ENCODE results near the gene LUZP2.

The LUZP2 gene

DNA sequence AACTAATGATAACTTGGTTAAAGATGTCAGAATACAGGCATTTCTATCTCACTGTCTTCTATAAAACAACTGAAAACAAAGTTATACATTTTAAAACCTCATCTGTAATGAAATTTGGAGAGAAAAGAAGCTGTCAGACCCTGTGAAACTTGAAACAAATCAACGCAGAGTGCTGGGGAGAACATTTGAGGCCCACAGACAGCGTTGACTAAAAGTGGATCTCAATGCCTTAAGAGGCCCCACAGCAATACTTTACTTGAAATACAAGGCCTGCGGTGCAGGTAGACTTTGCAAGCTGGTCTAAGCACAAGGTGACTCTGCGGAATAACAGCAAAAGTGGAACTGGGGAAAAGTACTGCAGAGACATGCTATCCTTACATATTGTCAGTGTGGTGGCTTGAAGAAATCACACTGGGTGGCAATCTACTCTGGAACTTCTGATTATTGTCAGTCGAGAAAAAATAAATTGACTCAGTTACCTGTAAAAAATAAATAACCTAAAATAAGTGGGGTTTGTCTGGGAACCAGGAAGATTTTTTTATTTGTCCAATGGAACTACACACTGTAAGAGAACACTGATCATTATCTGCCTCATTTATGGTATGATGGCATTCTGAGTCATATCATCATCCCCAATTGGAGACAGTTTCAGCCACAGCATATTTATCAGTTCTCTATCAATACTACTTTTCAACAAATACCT, 138.9 kb downstream of the LUZP2 start:
- no peak overlapping the region for H3K4me3 ChIP-seq (ENCODE audit: low read length)
- peak; percentile 39 for DNase-seq (ENCODE audit: low read depth)
- TF ChIP-seq, protein P1, sequence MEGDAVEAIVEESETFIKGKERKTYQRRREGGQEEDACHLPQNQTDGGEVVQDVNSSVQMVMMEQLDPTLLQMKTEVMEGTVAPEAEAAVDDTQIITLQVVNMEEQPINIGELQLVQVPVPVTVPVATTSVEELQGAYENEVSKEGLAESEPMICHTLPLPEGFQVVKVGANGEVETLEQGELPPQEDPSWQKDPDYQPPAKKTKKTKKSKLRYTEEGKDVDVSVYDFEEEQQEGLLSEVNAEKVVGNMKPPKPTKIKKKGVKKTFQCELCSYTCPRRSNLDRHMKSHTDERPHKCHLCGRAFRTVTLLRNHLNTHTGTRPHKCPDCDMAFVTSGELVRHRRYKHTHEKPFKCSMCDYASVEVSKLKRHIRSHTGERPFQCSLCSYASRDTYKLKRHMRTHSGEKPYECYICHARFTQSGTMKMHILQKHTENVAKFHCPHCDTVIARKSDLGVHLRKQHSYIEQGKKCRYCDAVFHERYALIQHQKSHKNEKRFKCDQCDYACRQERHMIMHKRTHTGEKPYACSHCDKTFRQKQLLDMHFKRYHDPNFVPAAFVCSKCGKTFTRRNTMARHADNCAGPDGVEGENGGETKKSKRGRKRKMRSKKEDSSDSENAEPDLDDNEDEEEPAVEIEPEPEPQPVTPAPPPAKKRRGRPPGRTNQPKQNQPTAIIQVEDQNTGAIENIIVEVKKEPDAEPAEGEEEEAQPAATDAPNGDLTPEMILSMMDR (IDR thresholded peaks at IDR 0.05; ENCODE audit: insufficient read depth, low read depth, low read length, missing control alignments), result no peak

- TF ChIP-seq, protein P1 (IDR thresholded peaks at IDR 0.05; ENCODE audit: insufficient read depth, low read depth, low read length, missing control alignments), result no peak
- DNase-seq (ENCODE audit: low read depth), result no peak
- no peak overlapping the region for H3K4me3 ChIP-seq (ENCODE audit: low read length)
These were observed 139.4 kb downstream of the LUZP2 start for GRCh38 chr11:24636291-24636629.

DNA sequence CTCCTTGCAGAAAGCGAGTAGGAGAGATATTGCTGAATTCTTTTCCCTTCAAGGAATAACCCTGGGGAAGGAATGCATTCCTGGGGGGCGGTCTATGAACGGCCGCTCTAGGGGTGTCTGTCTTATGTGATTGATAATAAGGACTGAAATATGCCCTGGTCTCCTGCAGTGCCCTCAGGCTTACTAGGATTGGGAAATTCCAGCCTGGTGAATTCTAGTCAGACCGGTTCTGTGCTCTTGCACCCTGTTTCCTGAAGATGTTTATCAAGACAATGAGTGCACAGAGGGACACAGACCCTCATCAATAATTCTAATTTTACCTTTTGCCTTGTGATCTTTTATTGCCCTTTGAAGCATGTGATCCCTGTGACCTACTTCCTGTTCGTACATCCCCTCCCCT, 140.7 kb downstream of the LUZP2 start:
- TF ChIP-seq, protein P1 (IDR thresholded peaks at IDR 0.05; ENCODE audit: insufficient read depth, low read depth, low read length, missing control alignments), result no peak
- peak; percentile 39 for DNase-seq (ENCODE audit: low read depth)
- no peak overlapping the region for H3K4me3 ChIP-seq (ENCODE audit: low read length)

GRCh38 chr11:24642648-24643047, 145.8 kb downstream of the LUZP2 start:
- DNase-seq (ENCODE audit: low read depth), result no peak
- TF ChIP-seq, protein P1 (IDR thresholded peaks at IDR 0.05; ENCODE audit: insufficient read depth, low read depth, low read length, missing control alignments), result no peak
- H3K4me3 ChIP-seq (ENCODE audit: low read length), result no peak overlapping the region

DNA sequence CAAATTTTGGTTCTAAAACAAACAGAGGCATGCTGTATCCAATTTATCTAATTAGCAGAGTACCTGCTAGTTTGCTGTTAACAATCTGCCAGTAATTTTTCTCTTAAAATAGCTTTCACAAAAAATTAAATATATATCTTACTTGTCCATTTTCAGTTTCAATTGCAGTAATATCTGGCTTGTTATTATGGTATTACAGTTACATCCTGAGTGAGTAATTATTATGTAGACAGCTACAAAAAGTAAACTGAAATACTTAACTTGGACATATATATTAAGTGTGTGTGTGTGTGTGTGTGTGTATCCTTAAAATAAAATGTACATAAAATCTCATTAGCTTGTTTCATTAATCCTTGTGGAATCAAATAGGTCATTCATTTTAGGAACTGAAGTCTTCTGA, 148.7 kb downstream of the LUZP2 start:
- TF ChIP-seq, protein P1 (IDR thresholded peaks at IDR 0.05; ENCODE audit: insufficient read depth, low read depth, low read length, missing control alignments), result no peak
- DNase-seq (ENCODE audit: low read depth), result no peak
- H3K4me3 ChIP-seq (ENCODE audit: low read length), result no peak overlapping the region

GRCh38 chr11:24651873-24652272, 155.0 kb downstream of the LUZP2 start:
- TF ChIP-seq, protein P1 (IDR thresholded peaks at IDR 0.05; ENCODE audit: insufficient read depth, low read depth, low read length, missing control alignments), result no peak
- H3K4me3 ChIP-seq (ENCODE audit: low read length), result no peak overlapping the region
- DNase-seq (ENCODE audit: low read depth), result no peak

GRCh38 chr11:24653901-24654300, 157.0 kb downstream of the LUZP2 start:
- TF ChIP-seq, protein P1 (IDR thresholded peaks at IDR 0.05; ENCODE audit: insufficient read depth, low read depth, low read length, missing control alignments), result no peak
- H3K4me3 ChIP-seq (ENCODE audit: low read length), result no peak overlapping the region
- no peak for DNase-seq (ENCODE audit: low read depth)
